GM12878 (cell line): Measurements from ENCODE around the gene AP2B1. TPM values are rescaled to one million over a fixed set of nuclear protein-coding genes. Genes with fewer than 3 reads are reported as not detected.

ENCODE experiments used
- ATAC-seq: fragments of 200-7000 bp; cut with Tn5 transposase; 3 replicates; pipeline ENCODE4 v1.9.1; 2020; ENCODE audit warnings: mild to moderate bottlenecking, moderate library complexity
- BruUV-seq: library from RNA; stranded (reverse); fragments of 400-500 nt; replicated peaks from 2 replicates; lab custom pipeline; 2021; lab: Mats Ljungman, UMichigan
- CTCF ChIA-PET: fragments of 300-600 bp; sonication (Branson Sonifier 250); formaldehyde crosslinking; extraction: SDS; loops from one replicate; lab custom pipeline; 2021; ENCODE audit warnings: inconsistent platforms; lab: Yijun Ruan, JAX
- POLR2A ChIA-PET: fragments of 350-600 bp; formaldehyde crosslinking; extraction: SDS; loops from one replicate; lab custom pipeline; 2021; ENCODE audit warnings: inconsistent platforms; lab: Charles Lee
- RAD21 ChIA-PET: fragments of 300-600 bp; sonication (Branson Sonifier 250); formaldehyde crosslinking; loops from one replicate; lab custom pipeline; 2023; ENCODE audit warnings: antibody characterized with exemption; ENCODE audit not compliant: unreplicated experiment; lab: Charles Lee
- SMC1A ChIA-PET: fragments of 300-600 bp; sonication (Branson Sonifier 250); formaldehyde crosslinking; loops from one replicate; lab custom pipeline; 2023; ENCODE audit not compliant: unreplicated experiment, uncharacterized antibody; lab: Charles Lee
- DNase-seq: peaks from one replicate; pipeline ENCODE4 v3.0.0-alpha.2; 2011; ENCODE audit warnings: low read depth, low spot score
- FAIRE-seq: peaks from 3 replicates; lab custom pipeline; 2011; peaks lifted over from hg19 to GRCh38; lab: Jason Lieb, UNC
- H2AFZ ChIP-seq: 2 replicates; pipeline ENCODE4 v1.6.0; 2011; ENCODE audit warnings: low read depth, low read length, control low read depth; ENCODE audit not compliant: control insufficient read depth
- H3K27ac ChIP-seq: 2 replicates; pipeline ENCODE4 v1.5.1; 2011; ENCODE audit warnings: control low read depth; ENCODE audit not compliant: control insufficient read depth, insufficient read depth
- H3K27me3 ChIP-seq, 2 experiments: replicated peaks in 1 of 2; 2 replicates each; pipeline versions ENCODE4 v1.6.0 to v1.6.1; 2011; ENCODE audit warnings: low read length in 1 of 2; ENCODE audit not compliant: control insufficient read depth in 2 of 2, insufficient read depth in 2 of 2
- H3K36me3 ChIP-seq, 2 experiments: 2 replicates each; pipeline ENCODE4 v1.5.1; 2011; ENCODE audit warnings: low read length in 1 of 2; ENCODE audit not compliant: control insufficient read depth in 2 of 2, insufficient read depth in 2 of 2
- H3K4me1 ChIP-seq: 2 replicates; pipeline ENCODE4 v1.6.1; 2011; ENCODE audit warnings: mild to moderate bottlenecking, low read length, moderate library complexity, mixed read lengths; ENCODE audit not compliant: control insufficient read depth, insufficient read depth
- H3K4me2 ChIP-seq: 2 replicates; pipeline ENCODE4 v1.6.0; 2011; ENCODE audit warnings: control low read depth; ENCODE audit not compliant: control insufficient read depth, insufficient read depth
- H3K4me3 ChIP-seq: fragments of 200-600 bp; sonication (generic); 2 replicates; pipeline ENCODE4 v1.5.1; 2016
- H3K79me2 ChIP-seq: 2 replicates; pipeline ENCODE4 v1.6.0; 2011; ENCODE audit warnings: low read length; ENCODE audit not compliant: control insufficient read depth, insufficient read depth
- H3K9ac ChIP-seq: 2 replicates; pipeline ENCODE4 v1.8.0; 2011; ENCODE audit warnings: low read length, control low read depth, mixed read lengths; ENCODE audit not compliant: control insufficient read depth, insufficient read depth
- H3K9me3 ChIP-seq: replicated peaks from 3 replicates; pipeline ENCODE4 v1.5.1; 2011; ENCODE audit warnings: mild to moderate bottlenecking, low read length; ENCODE audit not compliant: control insufficient read depth, insufficient read depth
- H4K20me1 ChIP-seq: 2 replicates; pipeline ENCODE4 v1.6.0; 2011; ENCODE audit not compliant: control insufficient read depth, insufficient read depth
- BMI1 ChIP-seq: fragments of 450-650 bp; IDR thresholded peaks from 2 replicates; pipeline ENCODE4 v1.6.1; 2016; ENCODE audit warnings: mild to moderate bottlenecking, moderate library complexity, borderline replicate concordance
- NFXL1 ChIP-seq: fragments of 450-650 bp; IDR thresholded peaks from 2 replicates; pipeline ENCODE4 v1.6.1; 2017; ENCODE audit warnings: antibody characterized with exemption, mild to moderate bottlenecking, borderline replicate concordance
- SMARCA5 ChIP-seq: fragments of 450-650 bp; IDR thresholded peaks from 2 replicates; pipeline ENCODE4 v1.6.1; 2017; ENCODE audit warnings: mild to moderate bottlenecking
- STAT3 ChIP-seq: IDR thresholded peaks from 2 replicates; pipeline ENCODE4 v1.6.1; 2011; ENCODE audit warnings: low read depth, low read length, improper control_type of control experiment
- ZNF217 ChIP-seq: fragments of 450-650 bp; IDR thresholded peaks from 2 replicates; pipeline ENCODE4 v1.6.1; 2017; ENCODE audit warnings: antibody characterized with exemption, mild to moderate bottlenecking
- WGBS: methylation state at CpG from one replicate; pipeline ENCODE4 v1.1.6; 2016; ENCODE audit warnings: low lambda C conversion rate; ENCODE audit not compliant: insufficient replicate concordance, insufficient coverage; ENCODE audit errors: missing lambda C conversion rate; 5-methylcytosine and 5-hydroxymethylcytosine counted together
- in situ Hi-C: fragments of 300-500 bp; cut with MboI; formaldehyde crosslinking; loops from 9 replicates; pipeline ENCODE4 v1.14.3; 2018; ENCODE audit warnings: mixed read lengths
- intact Hi-C: fragments of 100-400 bp; cut with micrococcal nuclease; formaldehyde crosslinking; loops from one replicate; pipeline ENCODE4 v1.14.2; 2022; ENCODE audit not compliant: unreplicated experiment
- polyA plus RNA-seq, 11 experiments: library from polyadenylated mRNA; depleted of rRNA in 4 of 11; unstranded in 6 of 11; stranded (reverse) in 5 of 11; fragments of >200 nt; fragmentation: Nextera tagmentation in 4 of 11; fragmentation: Illumina TruSeq in 1 of 11; extraction: Ambion mirVana in 4 of 11; extraction: Trizol in 1 of 11; gene quantifications; 1 replicate in 1 of 11; 2 replicates in 10 of 11; pipeline versions ENCODE4 v1.2.1 to v1.2.3, GENCODE V29; 2011 to 2016; ENCODE audit warnings: inconsistent platforms in 2 of 11, missing spikeins in 2 of 11, low read depth in 1 of 11
- total RNA-seq, 4 experiments: library from RNA; depleted of rRNA in 3 of 4; stranded (reverse); fragments of >200 nt in 3 of 4; fragmentation: Illumina TruSeq in 1 of 4; extraction: Trizol in 1 of 4; gene quantifications; 2 replicates each; pipeline versions ENCODE4 v1.2.1 to v1.2.3, GENCODE V29; 2013 to 2021
- TF ChIP-seq, protein P1 (sequence below): fragments of 450-650 bp; IDR thresholded peaks from 2 replicates; pipeline ENCODE4 v1.6.1; 2017; ENCODE audit warnings: mild to moderate bottlenecking, moderate library complexity
- TF ChIP-seq, protein P2 (sequence below): fragments of 450-650 bp; IDR thresholded peaks from 2 replicates; pipeline ENCODE4 v1.6.1; 2017; ENCODE audit warnings: mild to moderate bottlenecking, low read depth, inconsistent platforms; ENCODE audit not compliant: poor library complexity, severe bottlenecking
- TF ChIP-seq, protein P3 (sequence below): fragments of 450-650 bp; IDR thresholded peaks from 2 replicates; pipeline ENCODE4 v1.6.1; 2014; ENCODE audit warnings: mild to moderate bottlenecking
- TF ChIP-seq, protein P4 (sequence below): IDR thresholded peaks from 2 replicates; pipeline ENCODE4 v1.6.1; 2012; ENCODE audit warnings: low read depth, low read length, improper control_type of control experiment

AP2B1 gene
- total and polyA plus RNA-seq, 10 of the 15 experiments (the other 5 are each of a cell fraction or from before 2014, with no cell fraction given): 18.6 to 112 (median 53.9) TPM

DNA sequence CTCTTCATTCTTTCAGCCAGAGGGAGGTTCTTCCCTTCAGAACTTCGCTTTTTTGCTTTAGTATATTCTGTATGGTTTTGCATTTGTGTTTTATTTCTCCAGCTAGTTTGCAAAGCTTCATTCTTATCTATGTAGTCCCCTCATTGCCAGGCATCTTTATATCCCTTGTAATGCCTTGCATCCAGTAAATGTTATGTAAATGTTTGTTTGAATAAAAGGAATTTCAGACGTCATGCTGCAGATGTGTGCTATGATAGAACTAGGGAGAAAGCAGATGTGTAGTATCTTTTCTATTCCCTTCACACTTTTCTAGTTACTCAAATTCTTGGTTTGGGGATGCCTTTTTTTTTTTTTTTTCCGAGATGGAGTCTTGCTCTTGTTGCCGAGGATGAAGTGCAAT, 81.7 kb downstream of the AP2B1 start:
- RAD21 ChIA-PET: no interaction called here
- TF ChIP-seq, protein P1, sequence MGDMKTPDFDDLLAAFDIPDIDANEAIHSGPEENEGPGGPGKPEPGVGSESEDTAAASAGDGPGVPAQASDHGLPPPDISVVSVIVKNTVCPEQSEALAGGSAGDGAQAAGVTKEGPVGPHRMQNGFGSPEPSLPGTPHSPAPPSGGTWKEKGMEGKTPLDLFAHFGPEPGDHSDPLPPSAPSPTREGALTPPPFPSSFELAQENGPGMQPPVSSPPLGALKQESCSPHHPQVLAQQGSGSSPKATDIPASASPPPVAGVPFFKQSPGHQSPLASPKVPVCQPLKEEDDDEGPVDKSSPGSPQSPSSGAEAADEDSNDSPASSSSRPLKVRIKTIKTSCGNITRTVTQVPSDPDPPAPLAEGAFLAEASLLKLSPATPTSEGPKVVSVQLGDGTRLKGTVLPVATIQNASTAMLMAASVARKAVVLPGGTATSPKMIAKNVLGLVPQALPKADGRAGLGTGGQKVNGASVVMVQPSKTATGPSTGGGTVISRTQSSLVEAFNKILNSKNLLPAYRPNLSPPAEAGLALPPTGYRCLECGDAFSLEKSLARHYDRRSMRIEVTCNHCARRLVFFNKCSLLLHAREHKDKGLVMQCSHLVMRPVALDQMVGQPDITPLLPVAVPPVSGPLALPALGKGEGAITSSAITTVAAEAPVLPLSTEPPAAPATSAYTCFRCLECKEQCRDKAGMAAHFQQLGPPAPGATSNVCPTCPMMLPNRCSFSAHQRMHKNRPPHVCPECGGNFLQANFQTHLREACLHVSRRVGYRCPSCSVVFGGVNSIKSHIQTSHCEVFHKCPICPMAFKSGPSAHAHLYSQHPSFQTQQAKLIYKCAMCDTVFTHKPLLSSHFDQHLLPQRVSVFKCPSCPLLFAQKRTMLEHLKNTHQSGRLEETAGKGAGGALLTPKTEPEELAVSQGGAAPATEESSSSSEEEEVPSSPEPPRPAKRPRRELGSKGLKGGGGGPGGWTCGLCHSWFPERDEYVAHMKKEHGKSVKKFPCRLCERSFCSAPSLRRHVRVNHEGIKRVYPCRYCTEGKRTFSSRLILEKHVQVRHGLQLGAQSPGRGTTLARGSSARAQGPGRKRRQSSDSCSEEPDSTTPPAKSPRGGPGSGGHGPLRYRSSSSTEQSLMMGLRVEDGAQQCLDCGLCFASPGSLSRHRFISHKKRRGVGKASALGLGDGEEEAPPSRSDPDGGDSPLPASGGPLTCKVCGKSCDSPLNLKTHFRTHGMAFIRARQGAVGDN: no peak
- TF ChIP-seq SMARCA5 (no peak), BMI1 (no peak), STAT3 (no peak), ZNF217 (no peak), NFXL1 (no peak)
- TF ChIP-seq, protein P2, sequence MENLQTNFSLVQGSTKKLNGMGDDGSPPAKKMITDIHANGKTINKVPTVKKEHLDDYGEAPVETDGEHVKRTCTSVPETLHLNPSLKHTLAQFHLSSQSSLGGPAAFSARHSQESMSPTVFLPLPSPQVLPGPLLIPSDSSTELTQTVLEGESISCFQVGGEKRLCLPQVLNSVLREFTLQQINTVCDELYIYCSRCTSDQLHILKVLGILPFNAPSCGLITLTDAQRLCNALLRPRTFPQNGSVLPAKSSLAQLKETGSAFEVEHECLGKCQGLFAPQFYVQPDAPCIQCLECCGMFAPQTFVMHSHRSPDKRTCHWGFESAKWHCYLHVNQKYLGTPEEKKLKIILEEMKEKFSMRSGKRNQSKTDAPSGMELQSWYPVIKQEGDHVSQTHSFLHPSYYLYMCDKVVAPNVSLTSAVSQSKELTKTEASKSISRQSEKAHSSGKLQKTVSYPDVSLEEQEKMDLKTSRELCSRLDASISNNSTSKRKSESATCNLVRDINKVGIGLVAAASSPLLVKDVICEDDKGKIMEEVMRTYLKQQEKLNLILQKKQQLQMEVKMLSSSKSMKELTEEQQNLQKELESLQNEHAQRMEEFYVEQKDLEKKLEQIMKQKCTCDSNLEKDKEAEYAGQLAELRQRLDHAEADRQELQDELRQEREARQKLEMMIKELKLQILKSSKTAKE: no peak
- TF ChIP-seq, protein P3, sequence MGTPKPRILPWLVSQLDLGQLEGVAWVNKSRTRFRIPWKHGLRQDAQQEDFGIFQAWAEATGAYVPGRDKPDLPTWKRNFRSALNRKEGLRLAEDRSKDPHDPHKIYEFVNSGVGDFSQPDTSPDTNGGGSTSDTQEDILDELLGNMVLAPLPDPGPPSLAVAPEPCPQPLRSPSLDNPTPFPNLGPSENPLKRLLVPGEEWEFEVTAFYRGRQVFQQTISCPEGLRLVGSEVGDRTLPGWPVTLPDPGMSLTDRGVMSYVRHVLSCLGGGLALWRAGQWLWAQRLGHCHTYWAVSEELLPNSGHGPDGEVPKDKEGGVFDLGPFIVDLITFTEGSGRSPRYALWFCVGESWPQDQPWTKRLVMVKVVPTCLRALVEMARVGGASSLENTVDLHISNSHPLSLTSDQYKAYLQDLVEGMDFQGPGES: no peak
- TF ChIP-seq, protein P4, sequence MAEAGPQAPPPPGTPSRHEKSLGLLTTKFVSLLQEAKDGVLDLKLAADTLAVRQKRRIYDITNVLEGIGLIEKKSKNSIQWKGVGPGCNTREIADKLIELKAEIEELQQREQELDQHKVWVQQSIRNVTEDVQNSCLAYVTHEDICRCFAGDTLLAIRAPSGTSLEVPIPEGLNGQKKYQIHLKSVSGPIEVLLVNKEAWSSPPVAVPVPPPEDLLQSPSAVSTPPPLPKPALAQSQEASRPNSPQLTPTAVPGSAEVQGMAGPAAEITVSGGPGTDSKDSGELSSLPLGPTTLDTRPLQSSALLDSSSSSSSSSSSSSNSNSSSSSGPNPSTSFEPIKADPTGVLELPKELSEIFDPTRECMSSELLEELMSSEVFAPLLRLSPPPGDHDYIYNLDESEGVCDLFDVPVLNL: no peak
- TF ChIP-seq, all 136 proteins: peak for 0
- peaks cover 0 to 4% of the 10 kb centered on the region in 2 experiments; a peak in 3 of 4 replicates for H3K36me3 ChIP-seq
- in situ Hi-C loops (no loop called here), intact Hi-C loops (no loop called here)
- H3K4me2 ChIP-seq: no peak overlapping the region
- H4K20me1 ChIP-seq: no peaks in the 10 kb centered on the region
- H3K27ac ChIP-seq: no peak overlapping the region
- ChIA-PET CTCF (interaction anchor here (1.0 to 1.7 kb wide), 3 partner anchors 8 to 550 kb away, joined by 3 to 9 read pairs (median 3); no protein-coding TSS in a partner anchor), POLR2A (no interaction called here), SMC1A (no interaction called here)
- WGBS: 88% methylated on average over 3 of the region's 4 CpGs
- H3K79me2 ChIP-seq: no peaks in the 10 kb centered on the region
- H3K4me3 ChIP-seq: no peak overlapping the region
- H3K27me3 ChIP-seq: no peaks in the 10 kb centered on the region
- BruUV-seq: no TSS peak
- FAIRE-seq (peak; percentile 41), DNase-seq (no peak), ATAC-seq (no peak)
- H2AFZ ChIP-seq: no peak overlapping the region
- no peaks in the 10 kb centered on the region for H3K4me1 ChIP-seq
- no peaks in the 10 kb centered on the region for H3K9me3 ChIP-seq
- H3K9ac ChIP-seq: no peak overlapping the region
